ENCODE measurements around the gene F8A2. TPM values are rescaled to one million over a fixed set of nuclear protein-coding genes. Genes with fewer than 3 reads are reported as not detected.

F8A2 gene
- total and polyA plus RNA-seq, 11 donors, result not detected

Small RNA genes within 50 kb of the gene (microRNA-seq; reads per million reads assigned to microRNA genes)
- 0 reads per million in 4 donors for gene MIR1184-2

Other genes with a start within 250 kb of the F8A2 start
- 10 to 100 TPM; 39.6 to 82.8 (median 72.3) TPM for gene VBP1, start 165.6 kb upstream of the F8A2 start, total RNA-seq
- 10 to 100 TPM; 35.7 to 78.2 TPM for gene VBP1, start 165.6 kb upstream of the F8A2 start, polyA plus RNA-seq
- gene RAB39B, start 117.6 kb upstream of the F8A2 start, total RNA-seq, result under 1 TPM in 8 of 9 donors, not detected in 1; 0.05 to 0.77 (median 0.29) TPM
- gene RAB39B, start 117.6 kb upstream of the F8A2 start, polyA plus RNA-seq, result under 1 TPM; 0.08 to 0.15 TPM
- gene CLIC2, start 47.5 kb upstream of the F8A2 start, total RNA-seq, result 10 to 100 TPM in 5 of 9 donors, 1 to 10 TPM in 4; 7.2 to 28.8 (median 10.7) TPM
- 1 to 10 TPM; 5.4 to 5.8 TPM for gene CLIC2, start 47.5 kb upstream of the F8A2 start, polyA plus RNA-seq
- gene F8A3, start 76.5 kb downstream of the F8A2 start, total RNA-seq, result 10 to 100 TPM in 5 of 9 donors, 1 to 10 TPM in 3, not detected in 1; 5.4 to 22.3 (median 11.0) TPM
- gene F8A3, start 76.5 kb downstream of the F8A2 start, polyA plus RNA-seq, result 1 to 10 TPM in 1 of 2 donors, not detected in 1; 3.3 TPM
- gene SPRY3, start 230.5 kb downstream of the F8A2 start, total RNA-seq, result 1 to 10 TPM in 4 of 9 donors, under 1 TPM in 5; 0.60 to 2.3 (median 0.98) TPM
- under 1 TPM; 0.34 to 0.53 TPM for gene SPRY3, start 230.5 kb downstream of the F8A2 start, polyA plus RNA-seq
- gene TMLHE, start 230.9 kb downstream of the F8A2 start, total RNA-seq, result 10 to 100 TPM; 27.9 to 55.4 (median 42.9) TPM
- gene TMLHE, start 230.9 kb downstream of the F8A2 start, polyA plus RNA-seq, result 10 to 100 TPM; 10.8 to 16.4 TPM